ENCODE measurements around the gene FLOT1.

FLOT1 gene

GRCh38 chr6:30744054-30744805 is 1.7 kb upstream of the FLOT1 start, which contains the start of gene IER3:
IER3 (minus strand) TSS chr6:30744547; CDS start chr6:30744518, 29 bp downstream.
- in situ Hi-C loops (cut with HindIII; ENCODE audit: low sequenced_read_pairs), result no loop called here
- TF ChIP-seq CTCF (IDR thresholded peaks at IDR 0.05; ENCODE audit: low read depth, low read length), result peak; percentile 65
- DNase-seq (ENCODE audit: low read depth, low spot score), result peak; percentile 93
- H3K4me3 ChIP-seq (ENCODE audit: low read depth, low read length), result peak within 1 kb of the TSS; percentile 68

DNA sequence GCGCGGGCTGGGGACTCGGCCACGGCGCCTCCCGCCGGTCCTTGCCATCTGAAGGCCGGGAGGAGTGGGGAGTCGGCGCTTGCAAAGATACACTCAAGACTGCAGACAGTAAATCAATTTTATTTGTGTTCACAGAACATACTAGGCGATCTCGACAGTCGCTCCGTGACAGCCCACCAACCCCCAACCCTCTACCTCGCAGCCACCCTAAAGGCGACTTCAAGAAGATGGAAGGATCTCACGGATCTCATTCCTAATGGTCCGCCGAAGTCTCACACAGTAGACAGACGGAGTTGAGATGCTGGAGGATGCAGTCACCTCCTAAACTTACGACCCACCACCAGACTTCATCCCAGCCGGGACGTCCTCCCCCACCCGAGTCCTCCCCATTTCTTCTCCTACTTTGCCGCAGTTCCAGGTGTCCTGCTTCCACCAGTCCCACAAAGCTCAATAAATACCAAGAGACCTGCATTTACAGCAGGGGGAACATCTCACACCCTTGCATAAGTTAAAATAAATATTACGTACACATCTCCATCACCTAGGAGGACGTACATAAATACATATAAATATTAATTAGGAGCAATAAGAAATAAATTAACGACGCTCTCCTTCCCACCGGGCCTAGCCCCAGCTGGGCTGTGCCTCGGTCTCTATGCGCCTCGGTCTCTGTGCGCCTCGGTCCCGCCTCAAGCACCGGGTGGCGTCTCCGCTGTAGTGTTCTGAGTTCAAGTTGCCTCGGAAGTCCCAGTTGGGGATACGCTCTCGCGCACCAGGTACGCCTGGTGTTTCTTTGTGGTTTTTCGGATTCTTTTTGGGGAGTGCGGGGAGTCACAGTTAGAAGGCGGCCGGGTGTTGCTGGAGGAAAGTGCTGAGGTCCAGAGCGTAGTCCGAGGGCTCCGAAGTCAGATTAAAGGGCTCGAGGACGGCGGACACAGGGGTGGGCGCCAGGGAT is 889 bp upstream of the FLOT1 start:
- peak overlapping the region; percentile 68 for H3K4me3 ChIP-seq (ENCODE audit: low read depth, low read length)
- in situ Hi-C loops (cut with HindIII; ENCODE audit: low sequenced_read_pairs), result no loop called here
- no peak for TF ChIP-seq CTCF (IDR thresholded peaks at IDR 0.05; ENCODE audit: low read depth, low read length)
- no peak for DNase-seq (ENCODE audit: low read depth, low spot score)

DNA sequence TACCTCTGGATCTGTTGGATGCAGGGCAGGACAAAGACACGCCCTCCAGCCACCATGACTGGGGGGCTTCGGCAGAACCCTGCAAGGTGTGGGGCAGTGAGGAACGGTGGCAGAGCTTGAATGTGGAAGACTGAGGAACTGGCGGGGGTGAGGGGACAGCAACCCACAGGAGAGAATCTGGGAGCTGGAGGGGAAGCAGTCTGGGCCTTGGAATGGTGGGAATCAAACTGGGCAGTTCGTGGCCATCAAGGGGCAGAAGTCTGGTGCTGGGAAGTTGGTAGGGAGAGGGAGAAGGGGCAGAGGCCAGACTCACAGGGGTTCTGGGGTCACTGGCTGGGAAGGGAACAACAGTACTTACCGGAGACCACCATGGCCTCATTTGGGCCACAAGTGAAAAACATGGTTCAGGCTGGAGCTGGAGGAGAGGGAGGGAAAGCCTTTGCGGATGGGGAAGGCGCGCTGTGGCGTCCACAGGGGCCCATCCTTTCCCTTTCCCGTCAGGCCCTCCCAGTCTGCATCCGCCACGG is 635 bp downstream of the FLOT1 start:
- TF ChIP-seq CTCF (IDR thresholded peaks at IDR 0.05; ENCODE audit: low read depth, low read length), result no peak
- H3K4me3 ChIP-seq (ENCODE audit: low read depth, low read length), result peak overlapping the region; percentile 68
- in situ Hi-C loops (cut with HindIII; ENCODE audit: low sequenced_read_pairs), result no loop called here
- no peak for DNase-seq (ENCODE audit: low read depth, low spot score)

GRCh38 chr6:30741063-30741779 is 1.3 kb downstream of the FLOT1 start:
- DNase-seq (ENCODE audit: low read depth, low spot score), result no peak

GRCh38 chr6:30740540-30740870 is 2.0 kb downstream of the FLOT1 start:
- H3K4me3 ChIP-seq (ENCODE audit: low read depth, low read length), result no peak overlapping the region
- no peak for DNase-seq (ENCODE audit: low read depth, low spot score)
- no peak for TF ChIP-seq CTCF (IDR thresholded peaks at IDR 0.05; ENCODE audit: low read depth, low read length)
- in situ Hi-C loops (cut with HindIII; ENCODE audit: low sequenced_read_pairs), result no loop called here

More at GRCh38 chr6:30741063-30741779, 1.3 kb downstream of the FLOT1 start:
- no peak for TF ChIP-seq CTCF (IDR thresholded peaks at IDR 0.05; ENCODE audit: low read depth, low read length)
- peak overlapping the region; percentile 68 for H3K4me3 ChIP-seq (ENCODE audit: low read depth, low read length)
- in situ Hi-C loops (cut with HindIII; ENCODE audit: low sequenced_read_pairs), result no loop called here

DNA sequence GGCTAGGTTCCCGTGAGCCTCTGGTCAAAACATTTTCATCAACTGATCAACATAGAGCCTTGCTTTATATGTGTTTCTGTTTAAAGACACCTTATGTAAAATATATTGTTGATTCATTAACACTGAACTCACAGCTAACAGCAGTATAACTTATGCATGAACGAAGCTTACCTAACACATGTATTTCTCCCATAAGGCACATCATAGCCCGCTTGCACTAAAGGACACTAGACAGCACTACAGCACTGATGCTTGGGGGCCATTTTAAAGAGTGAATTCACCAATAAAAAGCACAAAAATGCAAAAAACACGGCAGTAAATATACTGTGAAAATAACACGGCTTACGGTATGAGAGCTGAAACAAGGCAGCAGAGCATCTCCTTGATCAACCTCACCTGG is 4.0 kb downstream of the FLOT1 start:
- TF ChIP-seq CTCF (IDR thresholded peaks at IDR 0.05; ENCODE audit: low read depth, low read length), result no peak
- H3K4me3 ChIP-seq (ENCODE audit: low read depth, low read length), result no peak overlapping the region
- in situ Hi-C loops (cut with HindIII; ENCODE audit: low sequenced_read_pairs), result no loop called here
- no peak for DNase-seq (ENCODE audit: low read depth, low spot score)

All from astrocyte of the spinal cord (primary cell).